ENCODE results near the gene CDC37L1.

The CDC37L1 gene

DNA sequence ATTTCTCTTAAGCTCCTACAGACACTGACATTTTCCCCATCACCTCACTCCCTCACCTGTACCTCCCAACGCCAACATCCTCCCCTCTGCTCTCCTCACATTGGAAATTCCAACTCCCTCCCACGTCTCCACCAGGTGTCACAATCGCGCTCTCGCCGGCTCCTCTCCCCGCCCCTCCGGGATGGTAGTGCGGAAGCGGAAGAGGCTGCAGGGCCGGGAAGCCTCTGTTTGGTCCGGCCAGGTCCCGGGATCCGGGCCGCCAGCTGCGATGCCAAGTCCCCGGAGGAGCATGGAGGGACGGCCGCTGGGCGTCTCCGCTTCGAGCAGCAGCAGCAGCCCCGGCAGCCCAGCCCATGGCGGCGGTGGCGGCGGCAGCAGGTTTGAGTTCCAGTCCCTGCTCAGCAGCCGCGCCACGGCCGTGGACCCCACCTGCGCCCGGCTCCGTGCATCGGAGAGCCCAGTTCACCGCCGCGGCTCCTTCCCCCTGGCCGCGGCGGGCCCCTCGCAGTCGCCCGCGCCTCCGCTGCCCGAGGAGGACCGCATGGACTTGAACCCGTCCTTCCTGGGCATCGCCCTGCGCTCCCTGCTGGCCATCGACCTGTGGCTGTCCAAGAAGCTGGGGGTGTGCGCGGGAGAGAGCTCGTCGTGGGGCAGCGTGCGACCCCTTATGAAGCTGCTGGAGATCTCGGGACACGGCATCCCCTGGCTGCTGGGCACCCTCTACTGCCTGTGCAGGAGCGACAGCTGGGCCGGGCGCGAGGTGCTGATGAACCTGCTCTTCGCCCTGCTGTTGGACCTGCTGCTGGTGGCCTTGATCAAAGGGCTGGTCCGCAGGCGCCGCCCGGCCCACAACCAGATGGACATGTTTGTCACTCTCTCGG is 17.0 kb upstream of the CDC37L1 start, which contains the start of gene PLPP6:
Gene PLPP6 (plus strand): TSS at position 187 of the 881 bp plus-strand sequence. CDS start 82 bp downstream, at position 269.
- Mint-ChIP-seq H3K27ac (peak within 1 kb of the TSS; percentile 83), H3K27me3 (no peaks in the 10 kb centered on the region), H3K4me3 (peak within 1 kb of the TSS; percentile 91), H3K9me3 (no peaks in the 10 kb centered on the region), H3K36me3 (ENCODE audit: low read depth) (no peaks in the 10 kb centered on the region), H3K4me1 (peaks cover 52% of the 10 kb centered on the region)
- ATAC-seq (peak; percentile 88), DNase-seq (peak; percentile 80)

DNA sequence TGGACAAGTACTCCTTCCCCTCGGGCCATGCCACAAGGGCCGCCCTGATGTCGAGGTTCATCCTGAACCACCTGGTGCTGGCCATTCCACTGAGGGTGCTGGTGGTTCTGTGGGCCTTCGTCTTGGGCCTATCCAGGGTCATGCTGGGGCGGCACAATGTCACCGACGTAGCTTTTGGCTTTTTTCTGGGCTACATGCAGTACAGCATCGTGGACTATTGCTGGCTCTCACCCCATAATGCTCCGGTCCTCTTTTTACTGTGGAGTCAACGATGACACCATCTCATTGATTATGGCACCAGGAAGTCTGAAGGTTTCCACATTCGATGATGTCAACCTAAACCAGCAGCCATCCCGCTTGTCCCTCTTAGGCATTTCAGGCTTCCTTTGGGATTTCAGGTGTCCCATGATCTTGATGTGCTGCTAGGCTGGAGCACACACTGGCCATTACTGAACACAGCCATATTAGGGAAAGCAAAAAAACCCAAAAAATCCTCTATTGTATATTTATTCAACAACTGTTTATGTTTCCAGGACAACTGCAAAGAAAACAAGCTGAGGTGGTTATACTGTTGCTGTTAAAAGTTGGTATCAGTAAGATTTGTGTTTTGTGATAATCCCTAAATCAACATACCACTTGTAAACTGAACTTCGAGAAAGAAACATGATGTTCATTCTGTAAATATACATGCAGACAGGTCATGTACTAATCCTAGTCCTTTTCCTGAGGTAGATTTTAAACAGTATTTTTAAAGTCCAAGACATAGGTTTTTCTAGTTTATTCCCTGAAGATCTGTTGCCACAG is 16.2 kb upstream of the CDC37L1 start:
- Mint-ChIP-seq H3K36me3 (ENCODE audit: low read depth) (no peaks in the 10 kb centered on the region), H3K4me3 (peak overlapping the region; percentile 91), H3K4me1 (peaks cover 55% of the 10 kb centered on the region), H3K27ac (peak overlapping the region; percentile 68), H3K9me3 (no peaks in the 10 kb centered on the region), H3K27me3 (no peaks in the 10 kb centered on the region)
- no peak for DNase-seq
- ATAC-seq: no peak

DNA sequence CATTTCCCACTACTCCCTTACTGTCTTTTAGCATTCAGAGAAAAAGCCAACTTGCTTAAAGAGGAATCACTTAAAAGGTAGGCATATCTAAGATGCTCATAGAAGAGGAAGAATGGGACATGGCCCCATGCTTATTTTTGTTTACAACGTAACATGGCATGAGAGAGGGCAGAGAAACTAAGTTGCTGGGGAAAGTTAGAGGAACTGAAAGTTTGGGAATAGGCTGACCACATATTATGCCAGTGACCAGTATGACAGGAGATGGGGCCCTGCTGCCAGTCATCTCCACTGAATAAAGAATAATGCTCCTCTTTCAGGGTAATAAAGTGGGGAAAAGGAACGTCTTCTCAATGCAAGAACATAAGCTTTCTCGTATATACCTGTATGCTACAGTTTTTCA is 15.4 kb upstream of the CDC37L1 start:
- ATAC-seq: no peak
- no peak for DNase-seq
- no peaks in the 10 kb centered on the region for H3K27me3 Mint-ChIP-seq
- H3K27ac Mint-ChIP-seq: no peak overlapping the region
- no peaks in the 10 kb centered on the region for H3K9me3 Mint-ChIP-seq
- peak overlapping the region; percentile 91 for H3K4me3 Mint-ChIP-seq
- no peaks in the 10 kb centered on the region for H3K36me3 Mint-ChIP-seq (ENCODE audit: low read depth)
- H3K4me1 Mint-ChIP-seq: peaks cover 55% of the 10 kb centered on the region

DNA sequence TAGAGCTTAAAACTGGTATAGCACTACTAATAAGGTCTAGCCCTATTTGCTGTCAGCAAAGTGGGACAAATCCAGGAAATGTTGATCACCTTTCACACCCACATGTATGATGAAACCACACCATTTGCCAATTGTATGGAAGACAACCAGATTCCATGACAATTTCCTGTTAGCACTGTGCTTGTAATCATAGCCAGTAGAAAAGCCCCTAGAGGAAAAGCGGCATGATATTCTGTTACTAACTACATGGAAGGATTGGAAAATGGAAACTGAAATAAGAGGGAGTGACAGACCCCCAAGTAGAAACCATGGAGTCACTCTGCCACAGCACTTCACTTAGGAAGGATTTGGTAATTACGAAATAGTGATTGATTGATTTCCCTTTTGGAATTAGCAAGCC is 14.0 kb upstream of the CDC37L1 start:
- no peaks in the 10 kb centered on the region for H3K9me3 Mint-ChIP-seq
- DNase-seq: no peak
- no peak for ATAC-seq
- peak overlapping the region; percentile 78 for H3K4me3 Mint-ChIP-seq
- no peaks in the 10 kb centered on the region for H3K36me3 Mint-ChIP-seq (ENCODE audit: low read depth)
- H3K27ac Mint-ChIP-seq: peak overlapping the region; percentile 52
- peaks cover 58% of the 10 kb centered on the region for H3K4me1 Mint-ChIP-seq
- H3K27me3 Mint-ChIP-seq: no peaks in the 10 kb centered on the region

DNA sequence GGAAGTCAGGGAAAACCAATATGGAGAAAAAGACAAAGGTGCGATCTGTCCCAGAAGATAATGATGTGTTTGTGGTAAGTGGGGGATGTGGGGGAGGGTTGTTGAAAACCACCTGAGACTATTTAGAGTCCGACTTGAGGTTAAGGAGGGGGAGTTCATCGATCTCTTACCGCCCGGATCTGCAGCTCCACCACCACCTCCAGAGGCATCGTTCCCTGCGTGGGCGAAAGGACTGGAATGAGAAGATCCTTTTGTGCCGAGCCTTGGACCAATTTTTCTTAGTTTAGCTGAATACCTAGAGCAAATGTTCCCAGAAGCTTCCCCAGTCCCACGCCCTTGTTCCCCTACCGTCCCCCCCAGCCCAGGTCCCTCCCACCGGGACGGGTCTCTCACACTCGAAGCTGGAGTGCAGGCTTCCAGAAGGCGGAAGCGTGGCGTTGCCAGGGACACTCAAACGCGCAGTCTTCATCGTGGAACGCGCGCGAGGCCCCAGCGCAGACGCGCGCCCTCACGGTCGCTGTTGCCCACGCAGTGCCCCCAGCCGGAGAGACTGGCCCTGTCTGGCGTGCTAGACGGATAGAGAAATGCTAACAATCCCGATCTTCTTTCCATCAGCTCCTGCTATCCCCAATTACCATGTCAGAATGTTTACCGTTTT is 13.2 kb upstream of the CDC37L1 start, which contains the start of gene SPATA6L:
Gene SPATA6L (minus strand): TSS at position 439 of the 658 bp plus-strand sequence. CDS start 230 bp downstream, at position 209.
- Mint-ChIP-seq H3K9me3 (no peaks in the 10 kb centered on the region), H3K27me3 (no peaks in the 10 kb centered on the region), H3K36me3 (ENCODE audit: low read depth) (no peaks in the 10 kb centered on the region), H3K4me1 (peaks cover 66% of the 10 kb centered on the region), H3K27ac (peak within 1 kb of the TSS; percentile 72), H3K4me3 (peak within 1 kb of the TSS; percentile 78)
- ATAC-seq: peak; percentile 40
- DNase-seq: peak; percentile 46

DNA sequence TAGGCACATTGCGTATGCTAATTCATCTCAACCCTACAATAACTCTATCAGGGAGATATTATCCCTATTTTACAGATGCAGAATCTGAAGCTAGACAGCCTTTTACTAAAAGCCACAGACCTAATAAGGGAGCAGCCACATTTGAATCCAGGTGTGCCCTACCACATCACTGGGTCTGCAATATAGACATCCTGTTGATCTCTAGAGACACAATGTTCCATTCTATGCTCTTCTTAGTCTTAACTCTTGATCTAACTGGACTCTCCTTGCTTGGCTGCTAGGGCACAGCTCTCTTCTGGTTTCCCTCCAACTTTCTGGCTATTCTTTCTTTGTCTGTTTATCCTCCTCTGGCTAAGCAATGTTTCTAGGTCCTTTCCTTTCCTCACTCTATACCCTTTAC is 11.7 kb upstream of the CDC37L1 start:
- no peak overlapping the region for H3K27ac Mint-ChIP-seq
- H3K9me3 Mint-ChIP-seq: no peaks in the 10 kb centered on the region
- peaks cover 59% of the 10 kb centered on the region for H3K4me1 Mint-ChIP-seq
- DNase-seq: no peak
- no peaks in the 10 kb centered on the region for H3K36me3 Mint-ChIP-seq (ENCODE audit: low read depth)
- no peak overlapping the region for H3K4me3 Mint-ChIP-seq
- no peak for ATAC-seq
- no peaks in the 10 kb centered on the region for H3K27me3 Mint-ChIP-seq

DNA sequence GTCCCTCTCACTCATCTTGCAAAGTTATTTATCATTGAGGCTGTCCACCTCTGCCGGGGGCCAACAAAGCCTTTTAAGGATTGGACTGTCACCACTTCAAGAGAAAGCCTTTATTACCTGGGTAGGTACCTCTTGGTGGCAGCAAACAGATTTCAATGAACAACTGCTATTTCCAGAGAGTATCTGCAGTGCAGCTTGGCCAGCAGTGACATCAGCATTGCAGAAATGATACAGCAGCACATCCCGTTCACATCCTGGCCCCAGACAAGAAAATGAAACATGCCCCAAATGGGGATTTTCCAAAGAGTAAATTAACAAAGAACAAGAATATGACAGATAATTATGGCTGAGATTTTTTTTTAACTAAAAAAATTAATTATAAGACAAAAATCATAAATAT is 10.8 kb upstream of the CDC37L1 start:
- H3K9me3 Mint-ChIP-seq: no peaks in the 10 kb centered on the region
- H3K4me1 Mint-ChIP-seq: peaks cover 50% of the 10 kb centered on the region
- ATAC-seq: no peak
- no peak overlapping the region for H3K4me3 Mint-ChIP-seq
- no peak overlapping the region for H3K27ac Mint-ChIP-seq
- H3K27me3 Mint-ChIP-seq: no peaks in the 10 kb centered on the region
- no peak for DNase-seq
- no peaks in the 10 kb centered on the region for H3K36me3 Mint-ChIP-seq (ENCODE audit: low read depth)

DNA sequence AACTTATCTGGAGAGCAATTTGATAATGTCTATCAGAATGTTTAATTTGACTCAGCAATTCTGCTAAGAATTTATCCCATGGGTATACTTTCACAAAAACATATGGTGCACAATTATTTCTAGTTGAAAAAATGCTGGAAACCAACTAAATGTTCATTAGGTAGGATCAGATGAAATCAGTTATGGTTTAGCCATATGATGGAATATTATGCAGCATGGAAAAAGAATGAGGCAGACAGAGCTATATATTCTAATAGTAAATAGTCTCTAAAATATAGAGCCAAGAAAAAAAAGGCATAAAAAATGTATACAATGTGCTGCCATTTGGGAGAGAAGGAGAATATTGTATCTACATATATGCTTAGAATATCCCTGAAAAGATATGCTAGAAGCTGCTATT is 9.5 kb upstream of the CDC37L1 start:
- ATAC-seq (no peak), DNase-seq (no peak)
- Mint-ChIP-seq H3K36me3 (ENCODE audit: low read depth) (no peaks in the 10 kb centered on the region), H3K27ac (no peak overlapping the region), H3K4me3 (no peak overlapping the region), H3K27me3 (no peaks in the 10 kb centered on the region), H3K9me3 (no peaks in the 10 kb centered on the region), H3K4me1 (peaks cover 37% of the 10 kb centered on the region)

DNA sequence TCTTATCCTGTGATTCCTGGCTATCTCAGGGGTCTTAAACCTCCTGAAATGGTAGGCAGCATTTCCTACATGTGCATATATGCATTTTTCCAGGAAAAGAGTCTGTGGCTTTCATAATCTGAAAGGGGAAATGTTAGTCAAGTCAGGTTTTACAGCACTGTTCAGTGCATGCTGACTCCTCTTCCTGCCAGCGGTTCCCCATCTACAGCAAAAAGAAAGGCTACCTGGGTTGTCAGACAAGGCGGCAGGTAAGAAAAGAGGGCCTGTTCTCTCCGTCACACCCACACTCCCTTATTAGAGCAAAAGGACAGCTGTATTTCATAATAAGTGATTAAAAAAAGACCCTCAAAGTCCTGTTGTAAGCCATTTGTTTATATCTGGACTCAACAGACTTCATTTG is 8.8 kb upstream of the CDC37L1 start:
- Mint-ChIP-seq H3K4me1 (peaks cover 30% of the 10 kb centered on the region), H3K27me3 (no peaks in the 10 kb centered on the region), H3K9me3 (no peaks in the 10 kb centered on the region), H3K36me3 (ENCODE audit: low read depth) (no peaks in the 10 kb centered on the region), H3K27ac (peak overlapping the region; percentile 9), H3K4me3 (no peak overlapping the region)
- no peak for ATAC-seq
- no peak for DNase-seq

DNA sequence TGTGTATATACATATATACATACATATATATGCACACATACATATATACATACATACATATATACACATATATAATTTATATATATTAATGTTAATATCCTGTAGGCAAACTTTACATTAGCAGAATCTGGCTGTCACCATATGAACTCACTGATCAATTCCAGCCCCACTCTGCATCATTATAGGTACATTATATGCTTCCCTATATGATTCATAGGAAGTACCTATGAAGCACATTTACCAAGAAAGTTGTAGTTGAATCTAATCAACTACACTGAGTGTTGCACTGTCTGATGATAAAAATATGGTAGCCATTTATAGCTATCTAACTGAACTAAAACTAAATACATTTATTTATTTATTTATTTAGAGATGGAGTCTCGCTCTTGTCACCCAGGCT is 7.6 kb upstream of the CDC37L1 start:
- Mint-ChIP-seq H3K4me3 (no peak overlapping the region), H3K27ac (no peak overlapping the region), H3K9me3 (no peaks in the 10 kb centered on the region), H3K4me1 (peaks cover 19% of the 10 kb centered on the region), H3K36me3 (ENCODE audit: low read depth) (no peaks in the 10 kb centered on the region), H3K27me3 (no peaks in the 10 kb centered on the region)
- no peak for DNase-seq
- no peak for ATAC-seq

DNA sequence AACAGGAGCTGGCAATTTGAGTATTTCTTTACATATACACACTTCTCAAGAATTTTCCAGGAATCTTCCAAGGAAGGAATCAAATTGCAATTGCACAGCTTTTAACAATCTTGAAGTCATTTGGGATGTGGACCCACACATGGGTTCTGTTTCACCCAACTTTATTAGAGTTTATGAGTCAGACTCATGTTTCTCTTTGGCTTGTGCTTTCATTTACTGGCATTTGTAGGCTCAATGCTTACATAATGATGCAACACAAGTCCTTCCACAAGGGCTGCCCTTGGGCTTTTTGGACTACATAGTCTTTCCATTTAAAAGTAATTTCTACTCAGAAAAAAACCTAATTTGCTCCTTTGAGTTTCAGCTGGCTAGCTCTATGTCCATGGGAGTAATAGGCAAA is 4.6 kb upstream of the CDC37L1 start:
- Mint-ChIP-seq H3K27ac (no peak overlapping the region), H3K9me3 (no peaks in the 10 kb centered on the region), H3K27me3 (no peaks in the 10 kb centered on the region), H3K36me3 (ENCODE audit: low read depth) (no peaks in the 10 kb centered on the region), H3K4me1 (peaks cover 12% of the 10 kb centered on the region), H3K4me3 (no peak overlapping the region)
- DNase-seq: no peak
- no peak for ATAC-seq

DNA sequence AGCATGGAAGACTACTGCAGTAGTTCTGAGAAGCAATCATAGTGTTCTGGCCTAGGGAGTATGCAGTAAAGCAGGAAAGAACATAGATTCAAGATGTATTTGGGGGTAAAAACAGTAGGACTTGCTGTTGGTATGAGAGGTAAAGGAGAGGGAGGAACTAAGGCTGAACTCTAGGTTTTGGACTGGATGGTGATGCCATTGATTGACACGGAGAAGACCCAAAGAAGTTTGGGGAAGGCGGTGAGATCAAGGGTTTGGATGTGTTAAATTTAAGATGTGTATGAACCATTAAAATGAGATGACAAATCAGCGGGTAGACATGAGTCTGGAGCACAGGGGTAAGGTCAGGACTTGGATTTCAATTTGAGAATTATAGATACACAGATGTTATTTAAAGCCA is 2.0 kb upstream of the CDC37L1 start:
- no peak overlapping the region for H3K4me3 Mint-ChIP-seq
- no peak for DNase-seq
- no peaks in the 10 kb centered on the region for H3K27me3 Mint-ChIP-seq
- H3K9me3 Mint-ChIP-seq: no peaks in the 10 kb centered on the region
- H3K36me3 Mint-ChIP-seq (ENCODE audit: low read depth): no peaks in the 10 kb centered on the region
- H3K27ac Mint-ChIP-seq: no peak overlapping the region
- no peak for ATAC-seq
- H3K4me1 Mint-ChIP-seq: peaks cover 2% of the 10 kb centered on the region

DNA sequence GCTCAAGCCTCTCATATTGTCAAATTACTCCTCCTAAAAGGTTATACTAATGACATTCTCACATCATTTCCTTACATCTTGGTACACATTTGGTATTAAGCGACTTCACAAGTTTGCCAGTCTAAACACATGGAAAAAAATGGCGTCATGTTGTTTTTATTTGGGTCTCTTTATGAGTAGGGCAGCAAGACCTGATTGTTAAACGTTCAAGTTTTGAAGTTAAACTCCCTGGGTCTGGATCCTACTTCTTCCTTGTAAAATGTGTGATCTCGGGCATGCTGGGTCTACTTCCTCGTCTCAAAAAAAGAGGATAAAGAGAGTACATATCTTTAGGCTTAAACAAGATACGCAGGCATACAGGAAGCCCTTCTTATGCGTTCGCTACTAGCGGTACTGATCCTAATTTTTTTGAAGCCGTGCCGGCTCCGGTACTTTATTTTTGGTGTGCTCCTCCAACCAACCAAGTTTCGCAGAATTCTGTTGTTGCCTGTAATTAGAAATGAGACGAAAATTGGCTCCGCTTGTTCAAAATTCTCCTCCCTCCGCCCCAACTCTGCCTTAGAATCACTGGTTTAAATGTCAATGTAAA is 596 bp upstream of the CDC37L1 start:
- peaks cover 10% of the 10 kb centered on the region for H3K4me1 Mint-ChIP-seq
- peaks cover 6% of the 10 kb centered on the region for H3K36me3 Mint-ChIP-seq (ENCODE audit: low read depth)
- no peak for DNase-seq
- H3K4me3 Mint-ChIP-seq: no peak overlapping the region
- H3K9me3 Mint-ChIP-seq: no peaks in the 10 kb centered on the region
- ATAC-seq: no peak
- H3K27ac Mint-ChIP-seq: no peak overlapping the region
- no peaks in the 10 kb centered on the region for H3K27me3 Mint-ChIP-seq

DNA sequence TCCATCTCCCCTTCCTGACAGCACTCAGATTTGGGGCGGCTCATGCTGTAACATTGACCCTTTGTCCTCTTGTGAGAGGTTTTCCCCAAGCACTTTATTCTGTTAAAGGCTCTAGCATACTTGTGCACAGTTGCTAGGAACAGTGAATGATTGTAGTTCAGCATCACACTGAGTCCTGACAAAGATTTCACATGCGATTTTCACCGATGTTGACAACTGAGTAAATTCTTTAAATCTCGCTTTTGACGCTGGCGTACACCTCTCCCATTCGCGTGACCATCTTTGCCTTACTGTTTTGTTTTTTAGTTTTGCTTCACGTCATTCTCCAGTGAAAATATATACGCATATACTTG is 780 bp downstream of the CDC37L1 start:
- Mint-ChIP-seq H3K9me3 (no peaks in the 10 kb centered on the region), H3K4me3 (no peak overlapping the region), H3K27me3 (no peaks in the 10 kb centered on the region), H3K27ac (no peak overlapping the region), H3K36me3 (ENCODE audit: low read depth) (peaks cover 6% of the 10 kb centered on the region), H3K4me1 (peaks cover 13% of the 10 kb centered on the region)
- no peak for ATAC-seq
- DNase-seq: no peak
